ENCODE data around the gene PARVB.

Gene PARVB

GRCh38 chr22:44220727-44221680, 196.9 kb downstream of the PARVB start:
- DNase-seq (ENCODE audit: low spot score): no peak

DNA sequence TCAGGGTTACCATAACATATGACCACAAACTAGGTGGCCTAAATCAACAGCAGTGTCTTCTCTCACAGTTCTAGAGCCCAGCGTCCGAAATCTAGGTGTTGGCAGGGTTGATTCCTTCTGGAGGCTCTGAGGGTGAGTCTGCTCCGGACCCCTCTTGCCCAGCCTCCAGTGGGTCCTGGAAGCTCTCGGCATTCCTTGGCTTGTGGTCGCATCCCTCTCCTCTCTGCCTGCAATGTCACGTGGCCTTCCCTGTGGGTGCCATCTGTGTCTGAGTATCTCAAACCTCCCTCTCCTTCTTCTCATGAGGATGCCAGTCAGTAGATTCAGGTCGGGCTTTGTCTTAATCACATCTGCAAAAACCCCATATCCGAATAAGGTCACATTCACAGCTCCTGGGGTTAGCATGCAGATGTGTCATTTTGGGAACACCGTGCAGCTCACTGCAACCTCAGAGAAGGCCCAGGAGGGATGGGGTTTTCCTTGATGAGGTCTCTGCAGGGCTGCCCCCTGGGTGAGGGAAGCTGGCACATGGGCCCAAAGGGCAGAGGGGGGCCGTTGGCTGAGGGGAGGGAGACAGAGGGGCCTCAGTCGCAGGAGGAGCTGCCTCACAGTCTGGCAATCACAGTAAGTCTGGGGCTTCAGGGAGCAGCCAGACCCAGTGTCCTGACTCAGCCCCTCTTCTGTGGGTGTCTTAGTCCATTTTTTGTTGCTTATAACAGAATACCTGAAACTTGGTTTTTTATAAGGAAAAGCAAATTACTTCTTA, 197.8 kb downstream of the PARVB start:
- DNase-seq (ENCODE audit: low spot score): no peak

Data from SW480 (cell line).